ENCODE measurements around the gene ANGPTL2.

ANGPTL2 gene

GRCh38 chr9:127121628-127122175, 733 bp downstream of the ANGPTL2 start:
- no peak for DNase-seq (ENCODE audit: extremely low spot score, insufficient read length, low read depth)
- no peak for FAIRE-seq

- no peak for FAIRE-seq
- no peak for DNase-seq (ENCODE audit: extremely low spot score, insufficient read length, low read depth)
These were observed 3.1 kb downstream of the ANGPTL2 start for GRCh38 chr9:127119320-127119709.

- no peak for FAIRE-seq
- no peak for DNase-seq (ENCODE audit: extremely low spot score, insufficient read length, low read depth)
These were observed 3.7 kb downstream of the ANGPTL2 start for GRCh38 chr9:127118597-127119319.

- no peak for DNase-seq (ENCODE audit: extremely low spot score, insufficient read length, low read depth)
- no peak for FAIRE-seq
These were observed 4.6 kb downstream of the ANGPTL2 start for GRCh38 chr9:127117801-127118200.

- peak; percentile 53 for FAIRE-seq
- no peak for DNase-seq (ENCODE audit: extremely low spot score, insufficient read length, low read depth)
These were observed 5.5 kb downstream of the ANGPTL2 start for GRCh38 chr9:127116957-127117356.

GRCh38 chr9:127116088-127116726, 6.2 kb downstream of the ANGPTL2 start:
- no peak for DNase-seq (ENCODE audit: extremely low spot score, insufficient read length, low read depth)
- no peak for FAIRE-seq

- DNase-seq (ENCODE audit: extremely low spot score, insufficient read length, low read depth) (no peak), FAIRE-seq (no peak)
These were observed 7.8 kb downstream of the ANGPTL2 start for GRCh38 chr9:127114606-127115005.

- no peak for FAIRE-seq
- no peak for DNase-seq (ENCODE audit: extremely low spot score, insufficient read length, low read depth)
These were observed 9.1 kb downstream of the ANGPTL2 start for GRCh38 chr9:127113191-127113972.

- DNase-seq (ENCODE audit: extremely low spot score, insufficient read length, low read depth) (no peak), FAIRE-seq (no peak)
These were observed 9.7 kb downstream of the ANGPTL2 start for GRCh38 chr9:127112735-127113161.

- FAIRE-seq (no peak), DNase-seq (ENCODE audit: extremely low spot score, insufficient read length, low read depth) (no peak)
These were observed 10.4 kb downstream of the ANGPTL2 start for GRCh38 chr9:127112056-127112455.

- FAIRE-seq: no peak
These were observed 13.2 kb downstream of the ANGPTL2 start for GRCh38 chr9:127109212-127109711.

GRCh38 chr9:127107929-127108876, 14.2 kb downstream of the ANGPTL2 start:
- DNase-seq (ENCODE audit: extremely low spot score, insufficient read length, low read depth): no peak
- no peak for FAIRE-seq

More at GRCh38 chr9:127109212-127109711, 13.2 kb downstream of the ANGPTL2 start:
- no peak for DNase-seq (ENCODE audit: extremely low spot score, insufficient read length, low read depth)

- FAIRE-seq (no peak), DNase-seq (ENCODE audit: extremely low spot score, insufficient read length, low read depth) (no peak)
These were observed 15.1 kb downstream of the ANGPTL2 start for GRCh38 chr9:127107171-127107928.

GRCh38 chr9:127106466-127106855, 16.0 kb downstream of the ANGPTL2 start:
- FAIRE-seq (no peak), DNase-seq (ENCODE audit: extremely low spot score, insufficient read length, low read depth) (no peak)

GRCh38 chr9:127105805-127106465, 16.5 kb downstream of the ANGPTL2 start:
- DNase-seq (ENCODE audit: extremely low spot score, insufficient read length, low read depth): no peak
- FAIRE-seq: no peak

GRCh38 chr9:127104581-127105311, 17.7 kb downstream of the ANGPTL2 start:
- FAIRE-seq: no peak
- DNase-seq (ENCODE audit: extremely low spot score, insufficient read length, low read depth): no peak

GRCh38 chr9:127102788-127103187, 19.6 kb downstream of the ANGPTL2 start:
- FAIRE-seq (no peak), DNase-seq (ENCODE audit: extremely low spot score, insufficient read length, low read depth) (no peak)

Data from GM18507 (cell line).